H1 (cell line): ENCODE measurements around the gene PLEKHG5. TPM values are rescaled to one million over a fixed set of nuclear protein-coding genes. Genes with fewer than 3 reads are reported as not detected.

ENCODE experiments used
- FOSL1 ChIP-seq: IDR thresholded peaks from 2 replicates; pipeline ENCODE4 v1.6.1; 2011; ENCODE audit warnings: mild to moderate bottlenecking, low read depth, low read length, moderate library complexity; ENCODE audit not compliant: insufficient read depth
- HDAC2 ChIP-seq, 2 experiments: fragments of 300-600 bp in 1 of 2; sonication (generic) in 1 of 2; IDR thresholded peaks; 2 replicates each; pipeline ENCODE4 v1.6.1; 2011 to 2012; ENCODE audit warnings: low read depth in 2 of 2, low read length in 2 of 2, mild to moderate bottlenecking in 2 of 2, moderate library complexity in 2 of 2, borderline replicate concordance in 1 of 2, inconsistent platforms in 1 of 2
- KDM1A ChIP-seq: fragments of 200-600, 300-600 bp; sonication (generic); IDR thresholded peaks from 2 replicates; pipeline ENCODE4 v1.7.1; 2016; ENCODE audit warnings: mild to moderate bottlenecking, low read length, borderline replicate concordance
- KDM4A ChIP-seq: IDR thresholded peaks from one replicate; pipeline ENCODE4 v1.7.1; 2012; ENCODE audit warnings: low read depth, mild to moderate bottlenecking, moderate library complexity, low read length, inconsistent platforms; ENCODE audit not compliant: severe bottlenecking
- POU5F1 ChIP-seq: IDR thresholded peaks from 2 replicates; pipeline ENCODE4 v1.6.1; 2011; ENCODE audit warnings: low read depth, mild to moderate bottlenecking, low read length, moderate library complexity
- ZNF274 ChIP-seq: IDR thresholded peaks from 2 replicates; pipeline ENCODE4 v1.7.0; 2012; ENCODE audit warnings: low read length, borderline replicate concordance; ENCODE audit errors: extremely low read depth
- polyA plus RNA-seq, 7 experiments: library from polyadenylated mRNA; depleted of rRNA in 3 of 7; stranded (reverse) in 5 of 7; unstranded in 2 of 7; fragments of >200 nt in 5 of 7; fragments of 200-250 nt in 2 of 7; gene quantifications; 1 replicate in 5 of 7; 2 replicates in 1 of 7; 4 replicates in 1 of 7; pipeline versions ENCODE4 v1.2.1 to v1.2.3, GENCODE V29; 2011 to 2013; ENCODE audit warnings: missing spikeins in 2 of 7, mixed read lengths in 2 of 7
- total RNA-seq: library from RNA; stranded (reverse); fragmentation: NEBNext Ultra II Directional; extraction: Animal tissue kit (Norgen Biotek cat#: 25700); gene quantifications from 2 replicates; pipeline ENCODE4 v1.2.1, GENCODE V29; 2021

Gene PLEKHG5
- total and polyA plus RNA-seq, 2 of the 8 experiments (the other 6 are each of a cell fraction or from before 2014, with no cell fraction given): 10.4 to 13.8 TPM

GRCh38 chr1:6519935-6520671 lies 28.6 kb upstream of the PLEKHG5 start (continued):
- TF ChIP-seq ZNF274: no peak
- TF ChIP-seq HDAC2 (IDR thresholded peaks at IDR 0.05; ENCODE audit: borderline replicate concordance in 1 of 2, low read depth in 2 of 2, low read length in 2 of 2): peak in 1 of 2 experiments; percentile 51; a peak in 1 of 4 replicates
- no peak for TF ChIP-seq POU5F1
- TF ChIP-seq KDM4A: no peak
- no peak for TF ChIP-seq FOSL1
- no peak for TF ChIP-seq KDM1A
- TF ChIP-seq, all 59 proteins: peak for 8
